ENCODE measurements around the gene MAOA.

Gene MAOA

GRCh38 chrX:43758044-43758443 is 101.9 kb downstream of the MAOA start:
- no peak for DNase-seq (ENCODE audit: low read depth)

- no peak for DNase-seq (ENCODE audit: low read depth)
Measured at GRCh38 chrX:43785930-43786591, 130.0 kb downstream of the MAOA start.

All from GM04504 (cell line).